SU-DHL-6 (cell line): ENCODE results near the gene GRID2.

Experiments used
- H2AFZ ChIP-seq: fragments of 200-600 bp; sonication (generic); 2 replicates; pipeline ENCODE4 v1.6.1; 2014; ENCODE audit warnings: low read depth, mild to moderate bottlenecking, moderate library complexity, mixed read lengths, antibody characterized with exemption, low read length; ENCODE audit not compliant: severe bottlenecking
- H3F3A ChIP-seq: fragments of 200-600 bp; shearing (Covaris generic); 2 replicates; pipeline ENCODE4 v1.6.0; 2016; ENCODE audit warnings: antibody characterized with exemption, mild to moderate bottlenecking; ENCODE audit not compliant: insufficient read depth
- H3K27ac ChIP-seq: fragments of 200-600 bp; sonication (generic); 2 replicates; pipeline ENCODE4 v1.5.1; 2016; ENCODE audit warnings: low read depth, mild to moderate bottlenecking, low read length, moderate library complexity, mixed read lengths
- H3K27me3 ChIP-seq: fragments of 200-600 bp; sonication (generic), shearing (Covaris generic); 2 replicates; pipeline ENCODE4 v1.6.0; 2014; ENCODE audit warnings: mild to moderate bottlenecking, low read length
- H3K36me3 ChIP-seq: fragments of 200-600 bp; sonication (generic); 2 replicates; pipeline ENCODE4 v1.6.1; 2014; ENCODE audit warnings: mild to moderate bottlenecking, low read length, mixed read lengths
- H3K4me2 ChIP-seq: fragments of 300-600, 200-600 bp; shearing (Covaris generic), sonication (generic); 2 replicates; pipeline ENCODE4 v1.6.0; 2014; ENCODE audit warnings: low read length, low read depth, mild to moderate bottlenecking; ENCODE audit not compliant: poor library complexity, severe bottlenecking
- H3K4me3 ChIP-seq: fragments of 200-600 bp; sonication (generic); 2 replicates; pipeline ENCODE4 v1.5.1; 2014; ENCODE audit warnings: antibody characterized with exemption, low read length, mild to moderate bottlenecking, mixed read lengths; ENCODE audit not compliant: insufficient read depth, poor library complexity, severe bottlenecking
- H3K79me2 ChIP-seq: fragments of 200-600 bp; sonication (generic); 2 replicates; pipeline ENCODE4 v1.6.1; 2014; ENCODE audit warnings: mild to moderate bottlenecking, low read length, moderate library complexity; ENCODE audit not compliant: insufficient read depth
- H3K9ac ChIP-seq: fragments of 200-600 bp; sonication (generic); 2 replicates; pipeline ENCODE4 v1.7.0; 2014; ENCODE audit warnings: mild to moderate bottlenecking, low read length
- H3K9me2 ChIP-seq: fragments of 200-600 bp; sonication (generic); replicated peaks from 2 replicates; pipeline ENCODE4 v1.6.1; 2014; ENCODE audit warnings: low read length; ENCODE audit not compliant: insufficient read depth
- H3K9me3 ChIP-seq: fragments of 200-600 bp; sonication (generic); 2 replicates; pipeline ENCODE4 v1.6.1; 2014; ENCODE audit warnings: low read length, mixed read lengths; ENCODE audit not compliant: insufficient read depth
- H4K20me1 ChIP-seq: fragments of 200-600 bp; sonication (generic); 2 replicates; pipeline ENCODE4 v1.6.1; 2014; ENCODE audit warnings: low read depth, mild to moderate bottlenecking, antibody characterized with exemption, low read length, moderate library complexity, mixed read lengths
- EZH2phosphoT487 ChIP-seq: fragments of 200-600 bp; sonication (generic), shearing (Covaris generic); conservative IDR thresholded peaks from 2 replicates; pipeline ENCODE4 v1.6.1; 2018; ENCODE audit warnings: mild to moderate bottlenecking, antibody characterized with exemption, low read length, moderate library complexity, mixed read lengths
- TF ChIP-seq, protein P1 (sequence below): fragments of 200-600 bp; sonication (generic); IDR thresholded peaks from one replicate; pipeline ENCODE4 v1.5.1; 2017; ENCODE audit warnings: antibody characterized with exemption, mild to moderate bottlenecking, low read length, moderate library complexity; ENCODE audit not compliant: insufficient read depth, poor library complexity, severe bottlenecking

Gene GRID2

GRCh38 chr4:93461541-93461940, 1157.8 kb downstream of the GRID2 start:
- Histone ChIP-seq H3F3A (no peaks in the 10 kb centered on the region), H4K20me1 (no peaks in the 10 kb centered on the region), H3K9me2 (no peaks in the 10 kb centered on the region), H3K9ac (no peak overlapping the region), H3K36me3 (no peaks in the 10 kb centered on the region), H3K4me2 (no peak overlapping the region), H3K27ac (no peak overlapping the region), H2AFZ (no peak overlapping the region), H3K9me3 (no peaks in the 10 kb centered on the region), H3K4me3 (no peak overlapping the region), H3K79me2 (no peaks in the 10 kb centered on the region), H3K27me3 (no peaks in the 10 kb centered on the region)
- TF ChIP-seq, protein P1, sequence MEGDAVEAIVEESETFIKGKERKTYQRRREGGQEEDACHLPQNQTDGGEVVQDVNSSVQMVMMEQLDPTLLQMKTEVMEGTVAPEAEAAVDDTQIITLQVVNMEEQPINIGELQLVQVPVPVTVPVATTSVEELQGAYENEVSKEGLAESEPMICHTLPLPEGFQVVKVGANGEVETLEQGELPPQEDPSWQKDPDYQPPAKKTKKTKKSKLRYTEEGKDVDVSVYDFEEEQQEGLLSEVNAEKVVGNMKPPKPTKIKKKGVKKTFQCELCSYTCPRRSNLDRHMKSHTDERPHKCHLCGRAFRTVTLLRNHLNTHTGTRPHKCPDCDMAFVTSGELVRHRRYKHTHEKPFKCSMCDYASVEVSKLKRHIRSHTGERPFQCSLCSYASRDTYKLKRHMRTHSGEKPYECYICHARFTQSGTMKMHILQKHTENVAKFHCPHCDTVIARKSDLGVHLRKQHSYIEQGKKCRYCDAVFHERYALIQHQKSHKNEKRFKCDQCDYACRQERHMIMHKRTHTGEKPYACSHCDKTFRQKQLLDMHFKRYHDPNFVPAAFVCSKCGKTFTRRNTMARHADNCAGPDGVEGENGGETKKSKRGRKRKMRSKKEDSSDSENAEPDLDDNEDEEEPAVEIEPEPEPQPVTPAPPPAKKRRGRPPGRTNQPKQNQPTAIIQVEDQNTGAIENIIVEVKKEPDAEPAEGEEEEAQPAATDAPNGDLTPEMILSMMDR = no peak

DNA sequence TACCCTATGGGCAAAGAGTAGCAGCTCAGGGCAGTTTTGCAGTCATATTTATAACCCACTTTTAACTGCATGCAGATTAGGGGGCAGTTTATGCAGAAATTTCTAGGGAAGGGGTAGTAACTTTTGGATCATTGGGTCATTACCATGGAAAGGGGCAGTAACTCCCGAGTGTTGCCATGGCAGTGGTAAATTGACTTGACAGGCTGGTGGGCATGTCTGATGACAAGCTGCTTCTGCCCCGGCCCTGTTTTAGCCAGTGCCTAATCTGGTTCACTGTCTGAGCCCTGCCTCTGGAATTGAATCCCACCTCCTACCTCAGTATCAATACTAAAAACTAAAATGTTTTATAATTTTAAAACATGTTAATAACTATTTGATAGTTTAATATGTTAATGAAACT, 1162.7 kb downstream of the GRID2 start:
- H3K36me3 ChIP-seq = no peaks in the 10 kb centered on the region
- TF ChIP-seq EZH2phosphoT487 = no peak
- TF ChIP-seq, protein P1 = no peak

DNA sequence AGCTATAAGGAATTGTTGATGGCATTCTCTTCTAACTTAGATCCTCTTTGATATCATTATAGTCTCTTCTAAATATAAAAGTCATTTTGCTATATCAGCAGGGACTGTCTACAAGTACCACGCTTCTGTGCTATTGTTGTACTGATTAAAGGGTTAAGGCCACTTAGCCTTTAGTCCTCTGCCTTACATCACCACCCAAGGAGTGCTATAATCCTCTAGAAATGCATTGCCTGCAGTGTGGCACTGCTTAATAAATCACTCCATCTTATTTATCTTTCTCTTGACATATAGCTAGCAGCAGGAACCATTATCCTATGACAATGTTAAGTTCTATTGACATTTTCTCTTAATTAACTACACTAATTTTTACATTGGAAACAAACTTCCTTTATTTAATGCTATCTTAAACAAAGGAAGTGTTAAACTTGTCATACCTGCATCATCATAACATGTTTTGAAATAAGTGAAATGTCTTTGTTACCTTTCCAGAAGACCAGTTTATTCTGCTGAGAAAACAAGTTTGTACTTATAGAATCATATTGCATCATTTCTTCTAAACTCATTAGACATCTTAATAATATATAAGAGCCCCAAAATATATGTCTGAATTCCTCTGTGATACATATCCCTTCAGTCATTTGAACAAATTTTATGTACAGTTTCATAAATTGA, 1163.9 kb downstream of the GRID2 start:
- Histone ChIP-seq H3F3A (no peaks in the 10 kb centered on the region), H3K4me2 (no peak overlapping the region), H3K9me2 (no peaks in the 10 kb centered on the region), H3K9me3 (no peaks in the 10 kb centered on the region), H3K79me2 (no peaks in the 10 kb centered on the region), H2AFZ (no peak overlapping the region), H4K20me1 (no peaks in the 10 kb centered on the region), H3K4me3 (no peak overlapping the region), H3K36me3 (no peaks in the 10 kb centered on the region), H3K27me3 (no peaks in the 10 kb centered on the region), H3K27ac (no peak overlapping the region), H3K9ac (no peak overlapping the region)
- no peak for TF ChIP-seq EZH2phosphoT487
- TF ChIP-seq, protein P1 = no peak

More for the DNA sequence above, 1162.7 kb downstream of the GRID2 start:
- H2AFZ ChIP-seq = no peak overlapping the region
- no peak overlapping the region for H3K27ac ChIP-seq
- no peaks in the 10 kb centered on the region for H3K9me3 ChIP-seq
- H3K9ac ChIP-seq = no peak overlapping the region
- no peaks in the 10 kb centered on the region for H3F3A ChIP-seq
- no peaks in the 10 kb centered on the region for H4K20me1 ChIP-seq
- no peaks in the 10 kb centered on the region for H3K79me2 ChIP-seq
- no peak overlapping the region for H3K4me2 ChIP-seq
- H3K9me2 ChIP-seq = no peaks in the 10 kb centered on the region
- H3K27me3 ChIP-seq = no peaks in the 10 kb centered on the region
- no peak overlapping the region for H3K4me3 ChIP-seq
